Fibroblast of villous mesenchyme (primary cell): ENCODE measurements around the gene GJB2. TPM values are rescaled to one million over a fixed set of nuclear protein-coding genes. Genes with fewer than 3 reads are reported as not detected.

Experiments
- DNase-seq: peaks from one replicate; pipeline ENCODE4 v3.0.0-alpha.2; 2010; ENCODE audit warnings: low read depth
- H3K4me3 ChIP-seq: 2 replicates; pipeline ENCODE4 v1.5.1; 2011; ENCODE audit warnings: low read depth, mild to moderate bottlenecking, low read length
- CTCF ChIP-seq: IDR thresholded peaks from 2 replicates; pipeline ENCODE4 v1.5.1; 2012; ENCODE audit warnings: low read depth, mild to moderate bottlenecking, low read length; ENCODE audit not compliant: insufficient read depth
- total RNA-seq: library from RNA; depleted of rRNA; stranded (reverse); fragments of >200 nt; gene quantifications from 2 replicates; pipeline ENCODE4 v1.2.3, GENCODE V29; 2012

GJB2 gene
- total RNA-seq, result not detected in 2 replicates

- no peak for DNase-seq
- peak within 1 kb of the TSS; percentile 52 for H3K4me3 ChIP-seq
- no peak for TF ChIP-seq CTCF
Measured at GRCh38 chr13:20192836-20193161, at the start of gene GJB2. GJB2 (minus strand) TSS chr13:20192938; CDS start chr13:20189581, 3,357 bp downstream.

- TF ChIP-seq CTCF, result no peak
- no peak for DNase-seq
- H3K4me3 ChIP-seq, result no peak overlapping the region
Measured at GRCh38 chr13:20241593-20241992, 48.9 kb upstream of the GJB2 start.

- H3K4me3 ChIP-seq, result no peak overlapping the region
- TF ChIP-seq CTCF, result no peak
- DNase-seq, result no peak
Measured at GRCh38 chr13:20239748-20240147, 47.0 kb upstream of the GJB2 start.

GRCh38 chr13:20232556-20233277 is 40.0 kb upstream of the GJB2 start:
- DNase-seq, result no peak
- TF ChIP-seq CTCF, result no peak
- no peak overlapping the region for H3K4me3 ChIP-seq

- no peak for TF ChIP-seq CTCF
Measured at GRCh38 chr13:20231839-20232555, 39.3 kb upstream of the GJB2 start, which contains the start of gene GJB6. GJB6 (minus strand) TSS chr13:20232319; CDS start chr13:20223480, 8,839 bp downstream.

GRCh38 chr13:20230913-20231838 is 38.4 kb upstream of the GJB2 start:
- TF ChIP-seq CTCF, result no peak
- no peak for DNase-seq
- no peak overlapping the region for H3K4me3 ChIP-seq

More at GRCh38 chr13:20231839-20232555, 39.3 kb upstream of the GJB2 start, which contains the start of gene GJB6:
- H3K4me3 ChIP-seq, result no peak within 1 kb of the TSS
- no peak for DNase-seq
